OCI-LY7 (cell line): ENCODE measurements around the gene HS3ST3A1. TPM values are rescaled to one million over a fixed set of nuclear protein-coding genes. Genes with fewer than 3 reads are reported as not detected.

Experiments used
- BruUV-seq: library from RNA; stranded (reverse); fragments of 400-500 nt; replicated peaks from 2 replicates; lab custom pipeline; 2021; lab: Mats Ljungman, UMichigan
- CTCF ChIA-PET: fragments of 300-600 bp; sonication (Branson Sonifier 250); formaldehyde crosslinking; loops from one replicate; lab custom pipeline; 2022; ENCODE audit warnings: antibody characterized with exemption; ENCODE audit not compliant: unreplicated experiment; lab: Charles Lee
- POLR2A ChIA-PET: fragments of 300-600 bp; sonication (Branson Sonifier 250); formaldehyde crosslinking; loops from one replicate; lab custom pipeline; 2022; ENCODE audit warnings: antibody characterized with exemption; lab: Charles Lee
- DNase-seq: peaks from one replicate; pipeline ENCODE4 v3.0.0-alpha.2; 2015; ENCODE audit warnings: low spot score
- H2AFZ ChIP-seq: fragments of 200-600 bp; sonication (generic), shearing (Covaris generic); 2 replicates; pipeline ENCODE4 v1.6.1; 2014; ENCODE audit warnings: mild to moderate bottlenecking, antibody characterized with exemption, low read length, moderate library complexity
- H3K27ac ChIP-seq: fragments of 200-600 bp; sonication (generic); 2 replicates; pipeline ENCODE4 v1.5.1; 2014; ENCODE audit warnings: mixed run types, low read depth, mild to moderate bottlenecking, moderate library complexity, low read length, inconsistent platforms; ENCODE audit not compliant: poor library complexity, severe bottlenecking
- H3K36me3 ChIP-seq: fragments of 200-600 bp; sonication (generic); 2 replicates; pipeline ENCODE4 v1.6.1; 2014; ENCODE audit warnings: mild to moderate bottlenecking, antibody characterized with exemption, low read length, moderate library complexity, mixed read lengths; ENCODE audit not compliant: insufficient read depth
- H3K4me1 ChIP-seq: fragments of 200-600 bp; sonication (generic); 2 replicates; pipeline ENCODE4 v1.5.1; 2014; ENCODE audit warnings: mild to moderate bottlenecking, low read length; ENCODE audit not compliant: insufficient read depth, poor library complexity, severe bottlenecking
- H3K4me2 ChIP-seq: fragments of 200-600 bp; sonication (generic); 2 replicates; pipeline ENCODE4 v1.6.1; 2014; ENCODE audit warnings: mild to moderate bottlenecking, low read length
- H3K4me3 ChIP-seq: fragments of 200-600 bp; sonication (generic); 2 replicates; pipeline ENCODE4 v1.5.1; 2014; ENCODE audit warnings: mild to moderate bottlenecking, low read depth, low read length; ENCODE audit not compliant: poor library complexity, severe bottlenecking
- H3K79me2 ChIP-seq: fragments of 200-600 bp; sonication (generic); 2 replicates; pipeline ENCODE4 v1.6.1; 2016; ENCODE audit warnings: low read depth, mild to moderate bottlenecking, low read length, moderate library complexity, mixed read lengths; ENCODE audit not compliant: insufficient read depth
- H3K9me2 ChIP-seq: fragments of 200-600 bp; sonication (generic); 2 replicates; pipeline ENCODE4 v1.6.1; 2016; ENCODE audit warnings: mild to moderate bottlenecking, low read length, mixed read lengths; ENCODE audit not compliant: insufficient read depth
- H3K9me3 ChIP-seq: fragments of 200-600 bp; sonication (generic); 2 replicates; pipeline ENCODE4 v1.6.1; 2014; ENCODE audit warnings: mild to moderate bottlenecking, mixed run types, low read length, mixed read lengths
- H4K20me1 ChIP-seq: fragments of 200-600 bp; sonication (generic); 2 replicates; pipeline ENCODE4 v1.6.1; 2014; ENCODE audit warnings: mild to moderate bottlenecking, antibody characterized with exemption, low read length, moderate library complexity, mixed read lengths; ENCODE audit not compliant: insufficient read depth
- EZH2phosphoT487 ChIP-seq: fragments of 200-600 bp; sonication (generic); IDR thresholded peaks from 2 replicates; pipeline ENCODE4 v1.6.1; 2018; ENCODE audit warnings: low read depth, borderline replicate concordance, mild to moderate bottlenecking, mixed run types, antibody characterized with exemption, low read length, moderate library complexity, mixed read lengths
- intact Hi-C: fragments of 100-400 bp; cut with micrococcal nuclease; formaldehyde crosslinking; loops from one replicate; pipeline ENCODE4 v1.10.0; 2022; ENCODE audit not compliant: unreplicated experiment
- total RNA-seq, 2 experiments: library from RNA; depleted of rRNA in 1 of 2; stranded (reverse); fragments of >200 nt in 1 of 2; shearing (Covaris generic) in 1 of 2; gene quantifications; 2 replicates each; pipeline ENCODE4 v1.2.3, GENCODE V29; 2014 to 2022
- TF ChIP-seq, protein P1 (sequence below): fragments of 200-600 bp; sonication (generic); conservative IDR thresholded peaks from 2 replicates; pipeline ENCODE4 v1.5.1; 2014; ENCODE audit warnings: mild to moderate bottlenecking, antibody characterized with exemption, low read length, moderate library complexity, mixed read lengths

Gene HS3ST3A1
- total RNA-seq, 2 experiments from 2014 or later = 0.72 TPM; not detected in 1

GRCh38 chr17:13601322-13601775 lies 380 bp downstream of the HS3ST3A1 start:
- POLR2A ChIA-PET = no interaction called here
- Histone ChIP-seq H3K9me3 (no peaks in the 10 kb centered on the region), H3K79me2 (no peaks in the 10 kb centered on the region), H3K4me3 (no peak overlapping the region), H2AFZ (no peak overlapping the region), H3K4me2 (no peak overlapping the region), H3K27ac (no peak overlapping the region), H3K9me2 (no peaks in the 10 kb centered on the region), H3K36me3 (no peaks in the 10 kb centered on the region), H3K4me1 (no peaks in the 10 kb centered on the region), H4K20me1 (no peaks in the 10 kb centered on the region)
- BruUV-seq = no TSS peak
- intact Hi-C loops = no loop called here
- TF ChIP-seq EZH2phosphoT487 = no peak
- TF ChIP-seq, protein P1, sequence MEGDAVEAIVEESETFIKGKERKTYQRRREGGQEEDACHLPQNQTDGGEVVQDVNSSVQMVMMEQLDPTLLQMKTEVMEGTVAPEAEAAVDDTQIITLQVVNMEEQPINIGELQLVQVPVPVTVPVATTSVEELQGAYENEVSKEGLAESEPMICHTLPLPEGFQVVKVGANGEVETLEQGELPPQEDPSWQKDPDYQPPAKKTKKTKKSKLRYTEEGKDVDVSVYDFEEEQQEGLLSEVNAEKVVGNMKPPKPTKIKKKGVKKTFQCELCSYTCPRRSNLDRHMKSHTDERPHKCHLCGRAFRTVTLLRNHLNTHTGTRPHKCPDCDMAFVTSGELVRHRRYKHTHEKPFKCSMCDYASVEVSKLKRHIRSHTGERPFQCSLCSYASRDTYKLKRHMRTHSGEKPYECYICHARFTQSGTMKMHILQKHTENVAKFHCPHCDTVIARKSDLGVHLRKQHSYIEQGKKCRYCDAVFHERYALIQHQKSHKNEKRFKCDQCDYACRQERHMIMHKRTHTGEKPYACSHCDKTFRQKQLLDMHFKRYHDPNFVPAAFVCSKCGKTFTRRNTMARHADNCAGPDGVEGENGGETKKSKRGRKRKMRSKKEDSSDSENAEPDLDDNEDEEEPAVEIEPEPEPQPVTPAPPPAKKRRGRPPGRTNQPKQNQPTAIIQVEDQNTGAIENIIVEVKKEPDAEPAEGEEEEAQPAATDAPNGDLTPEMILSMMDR = no peak
- CTCF ChIA-PET = no interaction called here
- DNase-seq = no peak

- BruUV-seq = no TSS peak
- no peaks in the 10 kb centered on the region for H3K36me3 ChIP-seq
- H3K4me3 ChIP-seq = no peak overlapping the region
- H3K9me3 ChIP-seq = no peaks in the 10 kb centered on the region
- CTCF ChIA-PET = no interaction called here
- no peaks in the 10 kb centered on the region for H4K20me1 ChIP-seq
- H3K4me1 ChIP-seq = no peaks in the 10 kb centered on the region
- intact Hi-C loops = no loop called here
- TF ChIP-seq EZH2phosphoT487 = no peak
- TF ChIP-seq, protein P1 = no peak
- POLR2A ChIA-PET = no interaction called here
- no peak overlapping the region for H3K27ac ChIP-seq
- no peaks in the 10 kb centered on the region for H3K9me2 ChIP-seq
- H3K4me2 ChIP-seq = no peak overlapping the region
- DNase-seq = no peak
- no peak overlapping the region for H2AFZ ChIP-seq
- H3K79me2 ChIP-seq = no peaks in the 10 kb centered on the region
These were observed 1.0 kb downstream of the HS3ST3A1 start for GRCh38 chr17:13600475-13601321.

DNA sequence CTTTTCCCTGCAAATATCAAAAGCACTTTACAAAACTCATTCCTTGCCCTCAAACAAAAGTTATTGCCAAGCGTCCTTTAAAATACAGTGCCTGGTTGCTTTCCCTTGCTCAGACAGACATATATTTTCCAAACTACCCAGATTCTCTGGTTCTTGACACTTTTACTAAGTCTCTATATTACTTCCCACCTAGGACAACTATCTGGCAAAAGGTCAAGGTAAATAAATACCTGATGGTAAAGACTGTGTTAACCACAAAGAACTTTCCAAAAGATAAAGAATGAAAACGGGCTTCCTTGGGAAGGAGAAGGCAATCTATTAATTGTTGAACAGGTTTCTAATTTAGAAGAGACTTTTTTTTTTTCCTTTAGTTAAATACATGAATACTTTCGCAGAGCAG lies 1.9 kb downstream of the HS3ST3A1 start:
- POLR2A ChIA-PET = no interaction called here
- Histone ChIP-seq H3K27ac (no peak overlapping the region), H3K4me3 (no peak overlapping the region), H3K9me2 (no peaks in the 10 kb centered on the region), H4K20me1 (no peaks in the 10 kb centered on the region), H2AFZ (no peak overlapping the region), H3K79me2 (no peaks in the 10 kb centered on the region), H3K4me2 (no peak overlapping the region), H3K4me1 (no peaks in the 10 kb centered on the region), H3K36me3 (no peaks in the 10 kb centered on the region), H3K9me3 (no peaks in the 10 kb centered on the region)
- CTCF ChIA-PET = no interaction called here
- intact Hi-C loops = loop anchor here (5.0 to 10.0 kb wide), 3 partner anchors 465 to 1327 kb away; partner anchors contain the start of genes COX10 and HS3ST3B1
- BruUV-seq = no TSS peak
- no peak for DNase-seq
- TF ChIP-seq EZH2phosphoT487 = no peak
- TF ChIP-seq, protein P1 = no peak
